PC-9 (cell line): ENCODE measurements around the gene DTD2. TPM values are rescaled to one million over a fixed set of nuclear protein-coding genes. Genes with fewer than 3 reads are reported as not detected.

Experiments used
- Bru-seq: library from RNA; stranded (reverse); fragments of 400-500 nt; gene quantifications from one replicate; lab custom pipeline; 2021; lab: Mats Ljungman, UMichigan
- BruChase-seq, 2 experiments: library from RNA; stranded (reverse); fragments of 400-500 nt; gene quantifications; one replicate each; lab custom pipeline; 2021; lab: Mats Ljungman, UMichigan
- BruUV-seq: library from RNA; stranded (reverse); fragments of 400-500 nt; replicated peaks from 2 replicates; lab custom pipeline; 2021; lab: Mats Ljungman, UMichigan
- CTCF ChIA-PET: fragments of 300-600 bp; sonication (Branson Sonifier 250); formaldehyde crosslinking; loops from one replicate; lab custom pipeline; 2022; ENCODE audit warnings: antibody characterized with exemption; lab: Charles Lee
- POLR2A ChIA-PET: fragments of 300-600 bp; sonication (Branson Sonifier 250); formaldehyde crosslinking; loops from one replicate; lab custom pipeline; 2022; ENCODE audit warnings: antibody characterized with exemption; ENCODE audit not compliant: unreplicated experiment; lab: Charles Lee
- DNase-seq, 2 experiments: peaks; one replicate each; pipeline versions ENCODE4 v3.0.0 to v3.0.0-alpha.2; 2015 to 2022; ENCODE audit warnings: mixed read lengths in 1 of 2
- H2AFZ ChIP-seq: fragments of 200-600 bp; sonication (generic); 2 replicates; pipeline ENCODE4 v1.8.1; 2017; ENCODE audit warnings: antibody characterized with exemption
- H3F3A ChIP-seq: fragments of 200-600 bp; sonication (generic); 2 replicates; pipeline ENCODE4 v1.8.1; 2017; ENCODE audit warnings: antibody characterized with exemption, mild to moderate bottlenecking, low read depth; ENCODE audit not compliant: insufficient read depth
- H3K27ac ChIP-seq: fragments of 200-600 bp; sonication (generic); 2 replicates; pipeline ENCODE4 v1.6.1; 2016; ENCODE audit warnings: mixed run types
- H3K27me3 ChIP-seq: fragments of 200-600 bp; sonication (generic); 2 replicates; pipeline ENCODE4 v1.6.1; 2016; ENCODE audit warnings: low read depth, mixed run types; ENCODE audit not compliant: insufficient read depth
- H3K36me3 ChIP-seq: fragments of 200-600 bp; sonication (generic); 2 replicates; pipeline ENCODE4 v1.6.1; 2016; ENCODE audit warnings: low read depth, mixed run types
- H3K4me1 ChIP-seq: fragments of 200-600 bp; sonication (generic); replicated peaks from 2 replicates; pipeline ENCODE4 v1.6.1; 2016; ENCODE audit warnings: mixed run types; ENCODE audit not compliant: insufficient read depth
- H3K4me2 ChIP-seq: fragments of 200-600 bp; sonication (generic); 2 replicates; pipeline ENCODE4 v1.6.1; 2017; ENCODE audit warnings: mixed run types
- H3K4me3 ChIP-seq: fragments of 200-600 bp; sonication (generic); 2 replicates; pipeline ENCODE4 v1.6.1; 2016; ENCODE audit warnings: mixed run types
- H3K79me2 ChIP-seq: fragments of 200-600 bp; sonication (generic); 2 replicates; pipeline ENCODE4 v1.6.1; 2017; ENCODE audit warnings: low read depth, mixed run types
- H3K9me2 ChIP-seq: fragments of 200-600 bp; sonication (generic); 2 replicates; pipeline ENCODE4 v1.8.1; 2017; ENCODE audit warnings: mild to moderate bottlenecking; ENCODE audit not compliant: insufficient read depth
- H3K9me3 ChIP-seq: fragments of 200-600 bp; sonication (generic); 2 replicates; pipeline ENCODE4 v1.8.1; 2016; ENCODE audit warnings: low read depth; ENCODE audit not compliant: insufficient read depth
- H4K20me1 ChIP-seq: fragments of 200-600 bp; sonication (generic); 2 replicates; pipeline ENCODE4 v1.8.1; 2017; ENCODE audit not compliant: insufficient read depth
- CTCF ChIP-seq: fragments of 200-600 bp; sonication (generic); conservative IDR thresholded peaks from 2 replicates; pipeline ENCODE4 v1.6.1; 2017; ENCODE audit warnings: mixed run types, antibody characterized with exemption, mild to moderate bottlenecking, moderate library complexity
- EZH2 ChIP-seq: fragments of 200-600 bp; sonication (generic); IDR thresholded peaks from 2 replicates; pipeline ENCODE4 v1.8.0; 2017; ENCODE audit warnings: antibody characterized with exemption, low read depth
- intact Hi-C: fragments of 100-400 bp; cut with micrococcal nuclease; formaldehyde crosslinking; loops from one replicate; pipeline ENCODE4 v1.10.0; 2022; ENCODE audit not compliant: unreplicated experiment
- long read RNA-seq: library from polyadenylated mRNA; stranded (forward); transcript quantifications from one replicate; pipeline ENCODE4 v2.0.0, GENCODE V29; 2022
- total RNA-seq: library from RNA; stranded (reverse); gene quantifications from 2 replicates; pipeline ENCODE4 v1.2.3, GENCODE V29; 2021

DTD2 gene
- 9.5 and 10.1 TPM in 2 replicates for total RNA-seq
- percentile 63 among the genes with signal in this experiment for Bru-seq, nascent RNA
- percentile 80 among the genes with signal in this experiment for BruChase-seq, experiment 1, labeled RNA remaining after a 2-hour chase
- BruChase-seq, experiment 2, labeled RNA remaining after a 6-hour chase = percentile 77 among the genes with signal in this experiment
- long read RNA-seq, partial matches to known transcripts = 0 of 4 reads
- long read RNA-seq, other reads (novel, unspliced or antisense) = 2 of 4 reads

GRCh38 chr14:31456841-31457664 is at the start of gene DTD2:
Gene DTD2 (minus strand): TSS chr14:31457506. CDS start chr14:31457393, 113 bp downstream.
- Histone ChIP-seq H3K4me3 (peak within 1 kb of the TSS; percentile 62), H4K20me1 (no peaks in the 10 kb centered on the region), H3K4me1 (peaks cover 13% of the 10 kb centered on the region; the same call in 1 of the 2 replicates), H3K9me3 (no peaks in the 10 kb centered on the region), H3K4me2 (peak within 1 kb of the TSS; percentile 77), H3K9me2 (no peaks in the 10 kb centered on the region), H3K36me3 (no peaks in the 10 kb centered on the region), H3K27me3 (no peaks in the 10 kb centered on the region), H3K27ac (peak within 1 kb of the TSS; percentile 68), H2AFZ (peak within 1 kb of the TSS; percentile 93), H3K79me2 (peaks cover 9% of the 10 kb centered on the region; the same call in 1 of the 2 replicates), H3F3A (no peaks in the 10 kb centered on the region)
- CTCF ChIA-PET = interaction anchor here (1.0 to 1.2 kb wide), 2 partner anchors 48 to 374 kb away, joined by 4 read pairs; no protein-coding TSS in a partner anchor
- DNase-seq = peak; percentile 81 to 86
- BruUV-seq = TSS peak; percentile 95
- no peak for TF ChIP-seq CTCF
- TF ChIP-seq EZH2 = no peak
- POLR2A ChIA-PET = interaction anchor here (0.5 kb wide), 2 partner anchors 248 to 755 kb away, joined by 5 read pairs; no protein-coding TSS in a partner anchor
- intact Hi-C loops = loop anchor here (1.0 to 10.0 kb wide), 3 partner anchors 15 to 798 kb away; partner anchors contain the start of gene ARHGAP5

- ChIA-PET POLR2A (interaction anchor here (0.6 kb wide), 1 partner anchor 55 kb away, joined by 3 read pairs; no protein-coding TSS in a partner anchor), CTCF (interaction anchor here (1.0 kb wide), 1 partner anchor 48 kb away, joined by 4 read pairs; the partner anchor contains the start of gene DTD2)
- no peak overlapping the region for H3K4me3 ChIP-seq
- no peaks in the 10 kb centered on the region for H3K9me2 ChIP-seq
- intact Hi-C loops = no loop called here
- H3K4me1 ChIP-seq = no peaks in the 10 kb centered on the region
- H3K27me3 ChIP-seq = no peaks in the 10 kb centered on the region
- no peak overlapping the region for H3K4me2 ChIP-seq
- DNase-seq = no peak
- no peak overlapping the region for H2AFZ ChIP-seq
- no peaks in the 10 kb centered on the region for H3F3A ChIP-seq
- no TSS peak for BruUV-seq
- H4K20me1 ChIP-seq = no peaks in the 10 kb centered on the region
- H3K36me3 ChIP-seq = no peaks in the 10 kb centered on the region
- no peaks in the 10 kb centered on the region for H3K9me3 ChIP-seq
- H3K79me2 ChIP-seq = no peaks in the 10 kb centered on the region
- TF ChIP-seq EZH2 (no peak), CTCF (no peak)
- no peak overlapping the region for H3K27ac ChIP-seq
Measured at GRCh38 chr14:31505411-31505810, 48.1 kb upstream of the DTD2 start.

- H2AFZ ChIP-seq = no peak overlapping the region
- H3K4me2 ChIP-seq = no peak overlapping the region
- intact Hi-C loops = no loop called here
- H3K9me3 ChIP-seq = no peaks in the 10 kb centered on the region
- H4K20me1 ChIP-seq = no peaks in the 10 kb centered on the region
- no TSS peak for BruUV-seq
- CTCF ChIA-PET = no interaction called here
- H3K79me2 ChIP-seq = no peaks in the 10 kb centered on the region
- no peak for DNase-seq
- H3K4me1 ChIP-seq = no peaks in the 10 kb centered on the region
- H3F3A ChIP-seq = no peaks in the 10 kb centered on the region
- H3K27ac ChIP-seq = no peak overlapping the region
- H3K4me3 ChIP-seq = no peak overlapping the region
- no peak for TF ChIP-seq EZH2
- TF ChIP-seq CTCF = no peak
- H3K36me3 ChIP-seq = no peaks in the 10 kb centered on the region
- no peaks in the 10 kb centered on the region for H3K27me3 ChIP-seq
- no peaks in the 10 kb centered on the region for H3K9me2 ChIP-seq
- POLR2A ChIA-PET = no interaction called here
Measured at GRCh38 chr14:31501870-31502269, 44.6 kb upstream of the DTD2 start.
